ENCODE results near the gene EGLN2.
"Not testable (repeated sequence)": the region's sequence is repeated elsewhere in the genome, so short reads cannot be mapped to it uniquely, and the experiment has no call there.

EGLN2 gene

GRCh38 chr19:40781140-40781539 is 17.9 kb upstream of the EGLN2 start (continued):
- peak; percentile 88 for TF ChIP-seq ZNF518A (tag by site-specific recombination; conservative IDR thresholded peaks at IDR 0.05; ENCODE audit: low read depth)
- TF ChIP-seq ZBTB8A (tag by site-specific recombination; IDR thresholded peaks at IDR 0.05), result peak; percentile 64

GRCh38 chr19:40783711-40784110 is 15.3 kb upstream of the EGLN2 start:
- ChIA-PET POLR2A (interaction anchor here (0.6 kb wide), 2 partner anchors 17 to 110 kb away, joined by 3 to 5 read pairs; no protein-coding TSS in a partner anchor), CTCF (interaction anchor here (0.6 kb wide), 1 partner anchor 375 kb away, joined by 3 read pairs; no protein-coding TSS in a partner anchor)
- Histone ChIP-seq H3K4me3 (ENCODE audit: low read depth, low read length) (no peak overlapping the region), H3K27ac (ENCODE audit: extremely low read depth, low read depth, low read length) (no peak overlapping the region), H3K9me3 (ENCODE audit: control insufficient read depth, insufficient read depth, low read depth, low read length) (no peaks in the 10 kb centered on the region), H3K4me1 (ENCODE audit: control insufficient read depth, insufficient read depth, low read length) (peaks cover 5% of the 10 kb centered on the region; the same call in 1 of the 2 replicates), H3K36me3 (ENCODE audit: control insufficient read depth in 2 of 2, insufficient read depth in 1 of 2, low read length in 2 of 2) (peaks cover 0 to 23% of the 10 kb centered on the region in 2 experiments; a peak in 1 of 3 replicates)
- TF ChIP-seq ZNF514 (tag by site-specific recombination; IDR thresholded peaks at IDR 0.05) (no peak), ZBTB7A (tag by site-specific recombination; IDR thresholded peaks at IDR 0.05; ENCODE audit: low read depth) (no peak), ZNF211 (tag by site-specific recombination; IDR thresholded peaks at IDR 0.05; ENCODE audit: low read depth) (no peak), ZSCAN5A (tag by site-specific recombination; IDR thresholded peaks at IDR 0.05) (no peak), GLIS2 (tag by site-specific recombination; IDR thresholded peaks at IDR 0.05) (0 out of 2 replicates have a peak, but pooled peaks have one; percentile 19), ZNF677 (tag by site-specific recombination; IDR thresholded peaks at IDR 0.05) (no peak), KLF1 (tag by site-specific recombination; IDR thresholded peaks at IDR 0.05) (peak; percentile 61)

GRCh38 chr19:40784146-40784545 is 14.8 kb upstream of the EGLN2 start:
- H3K4me1 ChIP-seq (ENCODE audit: control insufficient read depth, insufficient read depth, low read length); H3K27ac ChIP-seq (ENCODE audit: extremely low read depth, low read depth, low read length); CTCF ChIA-PET; H3K4me3 ChIP-seq (ENCODE audit: low read depth, low read length); H3K9me3 ChIP-seq (ENCODE audit: control insufficient read depth, insufficient read depth, low read depth, low read length): not testable (repeated sequence)
- peaks cover 0 to 23% of the 10 kb centered on the region in 2 experiments; a peak in 1 of 3 replicates for H3K36me3 ChIP-seq (ENCODE audit: control insufficient read depth in 2 of 2, insufficient read depth in 1 of 2, low read length in 2 of 2)
- POLR2A ChIA-PET, result interaction anchor here (0.6 kb wide), 2 partner anchors 17 to 110 kb away, joined by 3 to 5 read pairs; no protein-coding TSS in a partner anchor
- TF ChIP-seq ZNF121 (tag by site-specific recombination; IDR thresholded peaks at IDR 0.05) (peak; percentile 89), ZNF398 (tag by site-specific recombination; IDR thresholded peaks at IDR 0.05) (0 out of 2 replicates have a peak, but pooled peaks have one; percentile 3)
